MCF 10A (cell line): ENCODE measurements around the gene PPFIA2. TPM values are rescaled to one million over a fixed set of nuclear protein-coding genes. Genes with fewer than 3 reads are reported as not detected.

Source experiments
- BruUV-seq: library from RNA; stranded (reverse); fragments of 400-500 nt; replicated peaks from 2 replicates; lab custom pipeline; 2021; lab: Mats Ljungman, UMichigan
- CTCF ChIA-PET: fragments of 300-600 bp; sonication (Branson Sonifier 250); formaldehyde crosslinking; extraction: SDS; loops from one replicate; lab custom pipeline; 2021; ENCODE audit warnings: antibody characterized with exemption, inconsistent platforms; lab: Yijun Ruan, JAX
- POLR2A ChIA-PET: fragments of 300-600, 350-650 bp; sonication (Branson Sonifier 250); formaldehyde crosslinking; extraction: SDS; loops from one replicate; lab custom pipeline; 2020; ENCODE audit warnings: antibody characterized with exemption, inconsistent platforms; lab: Yijun Ruan, JAX
- DNase-seq: peaks from one replicate; pipeline ENCODE4 v3.0.0-alpha.2; 2018; ENCODE audit not compliant: unreplicated experiment
- H3K27ac Mint-ChIP-seq: one replicate; pipeline ENCODE4 v1.8.0; 2022; ENCODE audit warnings: mild to moderate bottlenecking, low read depth, mixed read lengths; ENCODE audit not compliant: unreplicated experiment
- H3K27me3 Mint-ChIP-seq: one replicate; pipeline ENCODE4 v1.8.0; 2022; ENCODE audit warnings: mixed read lengths; ENCODE audit not compliant: insufficient read depth, unreplicated experiment
- H3K36me3 Mint-ChIP-seq: one replicate; pipeline ENCODE4 v1.8.0; 2022; ENCODE audit warnings: mild to moderate bottlenecking, moderate library complexity, mixed read lengths; ENCODE audit not compliant: insufficient read depth, unreplicated experiment
- H3K4me1 Mint-ChIP-seq: one replicate; pipeline ENCODE4 v1.8.0; 2022; ENCODE audit warnings: mixed read lengths; ENCODE audit not compliant: insufficient read depth, unreplicated experiment
- H3K4me3 Mint-ChIP-seq: one replicate; pipeline ENCODE4 v1.8.0; 2022; ENCODE audit warnings: mild to moderate bottlenecking, moderate library complexity, mixed read lengths; ENCODE audit not compliant: unreplicated experiment
- H3K9me3 Mint-ChIP-seq: one replicate; pipeline ENCODE4 v1.8.0; 2022; ENCODE audit warnings: mixed read lengths; ENCODE audit not compliant: unreplicated experiment
- intact Hi-C: fragments of 100-400 bp; cut with micrococcal nuclease; formaldehyde crosslinking; loops from 2 replicates; pipeline ENCODE4 v1.14.1; 2022
- total RNA-seq: library from RNA; stranded (reverse); gene quantifications from 2 replicates; pipeline ENCODE4 v1.2.3, GENCODE V29; 2022
- TF ChIP-seq, protein P1 (sequence below): fragments of 200-600 bp; IDR thresholded peaks from one replicate; pipeline ENCODE4 v1.8.0; 2022; ENCODE audit warnings: antibody characterized with exemption, mild to moderate bottlenecking; ENCODE audit not compliant: unreplicated experiment

The PPFIA2 gene
- total RNA-seq, 1 experiment from 2014 or later, result 2.2 TPM

DNA sequence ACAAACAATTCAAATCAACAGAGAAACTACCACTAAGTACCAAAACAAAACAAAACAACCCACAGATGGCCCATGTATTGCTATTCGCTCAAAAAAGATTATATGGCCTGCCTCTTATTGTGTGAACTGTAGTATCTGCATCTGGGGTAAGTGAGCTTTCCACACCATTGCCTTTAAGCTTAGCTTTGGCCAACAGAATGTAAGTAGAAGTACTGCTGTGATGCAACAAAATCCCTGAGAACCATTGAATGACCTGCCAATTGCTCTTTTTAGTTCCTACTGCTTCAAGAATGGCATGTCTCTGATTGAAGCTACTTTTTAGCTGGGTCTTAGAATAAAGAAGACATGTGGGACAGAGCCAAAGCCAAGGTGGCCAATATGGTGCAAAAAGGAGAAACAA lies 32.5 kb downstream of the PPFIA2 start:
- intact Hi-C loops, result no loop called here
- no peak for DNase-seq
- ChIA-PET POLR2A (no interaction called here), CTCF (interaction anchor here (1.4 kb wide), 1 partner anchor 632 kb away, joined by 5 read pairs; the partner anchor contains the start of genes CCDC59 and METTL25)
- Mint-ChIP-seq H3K36me3 (no peaks in the 10 kb centered on the region), H3K27me3 (peaks cover 44% of the 10 kb centered on the region), H3K27ac (no peak overlapping the region), H3K9me3 (no peaks in the 10 kb centered on the region), H3K4me1 (peaks cover 6% of the 10 kb centered on the region), H3K4me3 (no peak overlapping the region)
- no TSS peak for BruUV-seq
- TF ChIP-seq, protein P1, sequence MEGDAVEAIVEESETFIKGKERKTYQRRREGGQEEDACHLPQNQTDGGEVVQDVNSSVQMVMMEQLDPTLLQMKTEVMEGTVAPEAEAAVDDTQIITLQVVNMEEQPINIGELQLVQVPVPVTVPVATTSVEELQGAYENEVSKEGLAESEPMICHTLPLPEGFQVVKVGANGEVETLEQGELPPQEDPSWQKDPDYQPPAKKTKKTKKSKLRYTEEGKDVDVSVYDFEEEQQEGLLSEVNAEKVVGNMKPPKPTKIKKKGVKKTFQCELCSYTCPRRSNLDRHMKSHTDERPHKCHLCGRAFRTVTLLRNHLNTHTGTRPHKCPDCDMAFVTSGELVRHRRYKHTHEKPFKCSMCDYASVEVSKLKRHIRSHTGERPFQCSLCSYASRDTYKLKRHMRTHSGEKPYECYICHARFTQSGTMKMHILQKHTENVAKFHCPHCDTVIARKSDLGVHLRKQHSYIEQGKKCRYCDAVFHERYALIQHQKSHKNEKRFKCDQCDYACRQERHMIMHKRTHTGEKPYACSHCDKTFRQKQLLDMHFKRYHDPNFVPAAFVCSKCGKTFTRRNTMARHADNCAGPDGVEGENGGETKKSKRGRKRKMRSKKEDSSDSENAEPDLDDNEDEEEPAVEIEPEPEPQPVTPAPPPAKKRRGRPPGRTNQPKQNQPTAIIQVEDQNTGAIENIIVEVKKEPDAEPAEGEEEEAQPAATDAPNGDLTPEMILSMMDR, result no peak

DNA sequence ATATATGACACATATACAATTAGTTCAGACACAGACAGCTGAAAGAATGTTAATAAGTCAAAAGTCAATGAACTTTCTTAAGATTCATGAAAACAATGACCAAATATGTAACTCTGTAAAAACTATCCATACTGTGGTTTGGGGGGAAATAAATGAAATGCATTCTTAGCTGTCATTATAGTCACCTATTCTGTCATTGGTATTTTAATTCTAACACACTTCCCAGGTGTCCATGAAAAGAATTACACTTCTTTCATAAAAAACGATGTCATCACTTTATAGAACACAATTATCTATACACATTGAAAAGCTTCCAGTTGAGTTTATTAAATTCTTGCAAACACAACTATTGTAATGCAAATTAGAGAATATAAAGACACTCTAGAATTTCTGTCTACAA lies 35.8 kb downstream of the PPFIA2 start:
- intact Hi-C loops, result no loop called here
- TF ChIP-seq, protein P1, result no peak
- CTCF ChIA-PET, result no interaction called here
- no peaks in the 10 kb centered on the region for H3K9me3 Mint-ChIP-seq
- no peak for DNase-seq
- H3K27ac Mint-ChIP-seq, result no peak overlapping the region
- POLR2A ChIA-PET, result no interaction called here
- no TSS peak for BruUV-seq
- H3K4me1 Mint-ChIP-seq, result peaks cover 6% of the 10 kb centered on the region
- peaks cover 18% of the 10 kb centered on the region for H3K27me3 Mint-ChIP-seq
- H3K4me3 Mint-ChIP-seq, result no peak overlapping the region
- no peaks in the 10 kb centered on the region for H3K36me3 Mint-ChIP-seq

DNA sequence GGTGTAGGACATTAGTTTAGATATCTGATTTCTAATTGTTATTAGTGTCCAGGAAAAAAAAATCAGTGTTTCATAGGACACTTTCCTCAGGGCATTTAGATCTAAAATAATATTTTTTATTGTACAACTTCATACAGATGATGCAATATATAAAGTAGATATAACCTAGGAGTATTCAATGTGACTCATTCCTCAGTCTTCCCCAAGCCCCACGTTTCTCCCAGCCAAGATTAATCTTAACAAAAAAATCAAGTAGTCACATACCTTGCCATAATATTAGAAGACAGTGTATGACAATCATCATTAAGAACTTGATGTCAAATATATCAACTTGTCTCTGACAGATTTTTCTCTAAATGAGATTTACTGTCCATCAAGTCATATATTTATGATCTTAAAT lies 37.1 kb downstream of the PPFIA2 start:
- H3K27me3 Mint-ChIP-seq, result peaks cover 29% of the 10 kb centered on the region
- no peak overlapping the region for H3K27ac Mint-ChIP-seq

DNA sequence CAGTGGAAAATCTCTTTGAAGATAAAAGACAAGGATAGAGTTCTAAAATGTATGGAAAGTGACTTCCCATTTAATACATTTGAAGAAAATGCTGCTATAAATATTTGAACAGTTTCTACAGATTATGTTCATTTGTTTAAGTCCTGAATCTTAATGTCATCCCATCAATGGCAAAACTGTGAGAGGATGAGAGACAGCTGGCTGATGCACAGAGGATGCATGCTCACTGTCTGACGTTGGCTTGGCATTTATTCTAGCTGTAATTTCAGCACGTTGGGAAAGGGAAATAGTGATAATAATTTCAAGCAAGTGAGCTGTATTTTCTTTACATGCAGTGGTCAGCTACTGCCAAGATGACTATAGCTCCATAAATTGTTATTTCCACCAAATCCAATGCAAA lies 40.5 kb downstream of the PPFIA2 start:
- TF ChIP-seq, protein P1, result no peak
- CTCF ChIA-PET, result interaction anchor here (0.7 to 1.3 kb wide), 3 partner anchors 11 to 543 kb away, joined by 3 read pairs; no protein-coding TSS in a partner anchor
- H3K27me3 Mint-ChIP-seq, result peaks cover 25% of the 10 kb centered on the region
- no peak overlapping the region for H3K4me3 Mint-ChIP-seq
- POLR2A ChIA-PET, result no interaction called here
- H3K36me3 Mint-ChIP-seq, result no peaks in the 10 kb centered on the region
- intact Hi-C loops, result no loop called here
- H3K4me1 Mint-ChIP-seq, result peaks cover 6% of the 10 kb centered on the region
- DNase-seq, result no peak
- no peak overlapping the region for H3K27ac Mint-ChIP-seq
- BruUV-seq, result no TSS peak
- no peaks in the 10 kb centered on the region for H3K9me3 Mint-ChIP-seq

More for the DNA sequence above, 37.1 kb downstream of the PPFIA2 start:
- no peaks in the 10 kb centered on the region for H3K9me3 Mint-ChIP-seq
- BruUV-seq, result no TSS peak
- TF ChIP-seq, protein P1, result no peak
- peak; percentile 44 for DNase-seq
- intact Hi-C loops, result no loop called here
- peaks cover 6% of the 10 kb centered on the region for H3K4me1 Mint-ChIP-seq
- no peaks in the 10 kb centered on the region for H3K36me3 Mint-ChIP-seq
- H3K4me3 Mint-ChIP-seq, result no peak overlapping the region
- ChIA-PET POLR2A (no interaction called here), CTCF (no interaction called here)
